GM23338 (cell line): ENCODE measurements around the gene CACNB3. TPM values are rescaled to one million over a fixed set of nuclear protein-coding genes. Genes with fewer than 3 reads are reported as not detected.

Experiments used
- ATAC-seq: fragments of 200-7000 bp; cut with Tn5 transposase; 3 replicates; pipeline ENCODE4 v1.9.1; 2020
- DNase-seq: peaks from one replicate; pipeline ENCODE4 v3.0.0-alpha.2; 2015; ENCODE audit warnings: low spot score
- H2AFZ ChIP-seq: fragments of 200-600 bp; sonication (generic); 2 replicates; pipeline ENCODE4 v1.8.0; 2016; ENCODE audit warnings: antibody characterized with exemption, mild to moderate bottlenecking, moderate library complexity
- H3F3A ChIP-seq: fragments of 200-600 bp; sonication (generic); replicated peaks from 2 replicates; pipeline ENCODE4 v1.8.0; 2017; ENCODE audit warnings: antibody characterized with exemption, mixed run types, low read depth
- H3K27ac ChIP-seq: fragments of 200-600 bp; sonication (generic); 2 replicates; pipeline ENCODE4 v1.6.1; 2016; ENCODE audit warnings: low read depth
- H3K27me3 ChIP-seq: fragments of 200-600 bp; sonication (generic); 2 replicates; pipeline ENCODE4 v1.8.0; 2016; ENCODE audit warnings: mild to moderate bottlenecking, mixed run types, moderate library complexity; ENCODE audit not compliant: insufficient read depth
- H3K36me3 ChIP-seq: fragments of 200-600 bp; sonication (generic); 2 replicates; pipeline ENCODE4 v1.8.0; 2016; ENCODE audit warnings: mild to moderate bottlenecking; ENCODE audit not compliant: insufficient read depth
- H3K4me1 ChIP-seq: fragments of 200-600 bp; sonication (generic); 2 replicates; pipeline ENCODE4 v1.8.0; 2016; ENCODE audit warnings: mild to moderate bottlenecking, moderate library complexity; ENCODE audit not compliant: insufficient read depth
- H3K4me2 ChIP-seq: fragments of 200-600 bp; sonication (generic); 2 replicates; pipeline ENCODE4 v1.7.1; 2017; ENCODE audit warnings: mixed run types
- H3K4me3 ChIP-seq: fragments of 200-600 bp; sonication (generic); 2 replicates; pipeline ENCODE4 v1.6.1; 2016; ENCODE audit warnings: mixed run types
- H3K79me2 ChIP-seq: fragments of 200-600 bp; sonication (generic); replicated peaks from 2 replicates; pipeline ENCODE4 v1.8.0; 2017; ENCODE audit warnings: mild to moderate bottlenecking; ENCODE audit not compliant: insufficient read depth
- H3K9me2 ChIP-seq: fragments of 200-600 bp; sonication (generic); 2 replicates; pipeline ENCODE4 v1.8.0; 2017; ENCODE audit not compliant: insufficient read depth
- H4K20me1 ChIP-seq: fragments of 200-600 bp; sonication (generic); replicated peaks from 2 replicates; pipeline ENCODE4 v1.8.0; 2017; ENCODE audit warnings: mild to moderate bottlenecking; ENCODE audit not compliant: insufficient read depth
- H3K27ac Mint-ChIP-seq: 2 replicates; pipeline ENCODE4 v1.8.0; 2020; ENCODE audit warnings: inconsistent platforms, mild to moderate bottlenecking, moderate library complexity, mixed read lengths
- H3K27me3 Mint-ChIP-seq: 3 replicates; pipeline ENCODE4 v1.8.0; 2022; ENCODE audit warnings: low read depth, mild to moderate bottlenecking, moderate library complexity, mixed read lengths, inconsistent platforms; ENCODE audit not compliant: insufficient read depth, poor library complexity
- H3K36me3 Mint-ChIP-seq: 3 replicates; pipeline ENCODE4 v1.8.0; 2021; ENCODE audit warnings: low read depth, mild to moderate bottlenecking, inconsistent platforms, moderate library complexity, mixed read lengths
- H3K4me1 Mint-ChIP-seq: 3 replicates; pipeline ENCODE4 v1.8.0; 2020; ENCODE audit warnings: mild to moderate bottlenecking, inconsistent platforms, mixed read lengths
- H3K4me3 Mint-ChIP-seq: 3 replicates; pipeline ENCODE4 v1.8.0; 2021; ENCODE audit warnings: moderate library complexity, mild to moderate bottlenecking, inconsistent platforms, mixed read lengths
- H3K9me3 Mint-ChIP-seq: 3 replicates; pipeline ENCODE4 v1.8.0; 2020; ENCODE audit warnings: moderate library complexity, mild to moderate bottlenecking, inconsistent platforms, mixed read lengths
- CREB1 ChIP-seq: fragments of 250-450 bp; sonication (Bioruptor Pico); IDR thresholded peaks from 2 replicates; pipeline ENCODE4 v1.5.0; 2020; ENCODE audit warnings: low read depth, mild to moderate bottlenecking, moderate library complexity
- CTCF ChIP-seq, 2 experiments: fragments of 200-600 bp in 1 of 2; sonication (generic) in 1 of 2; conservative IDR thresholded peaks; 2 replicates each; pipeline versions ENCODE4 v1.5.1 to v1.6.1; 2016 to 2017; ENCODE audit warnings: antibody characterized with exemption in 2 of 2, low read depth in 2 of 2, mild to moderate bottlenecking in 2 of 2, moderate library complexity in 1 of 2
- ETS1 ChIP-seq: IDR thresholded peaks from 2 replicates; pipeline ENCODE4 v1.6.1; 2016; ENCODE audit warnings: antibody characterized with exemption
- JUNB ChIP-seq: IDR thresholded peaks from one replicate; pipeline ENCODE4 v1.6.1; 2016; ENCODE audit warnings: antibody characterized with exemption; ENCODE audit not compliant: unreplicated experiment
- NANOG ChIP-seq: IDR thresholded peaks from 2 replicates; pipeline ENCODE4 v1.6.1; 2016; ENCODE audit warnings: antibody characterized with exemption, borderline replicate concordance
- REST ChIP-seq: IDR thresholded peaks from one replicate; pipeline ENCODE4 v1.6.1; 2018; ENCODE audit warnings: antibody characterized with exemption; ENCODE audit not compliant: unreplicated experiment
- STAT1 ChIP-seq: IDR thresholded peaks from one replicate; pipeline ENCODE4 v1.6.1; 2016; ENCODE audit warnings: antibody characterized with exemption; ENCODE audit not compliant: unreplicated experiment
- ZNF331 ChIP-seq: fragments of 250-450 bp; sonication (Bioruptor Pico); IDR thresholded peaks from 2 replicates; pipeline ENCODE4 v1.5.0; 2020; ENCODE audit warnings: low read depth, mild to moderate bottlenecking, moderate library complexity
- ZNF462 ChIP-seq: fragments of 250-450 bp; sonication (Bioruptor Pico); IDR thresholded peaks from 2 replicates; pipeline ENCODE4 v1.5.0; 2020; ENCODE audit warnings: mild to moderate bottlenecking, moderate library complexity
- polyA plus RNA-seq: library from polyadenylated mRNA; unstranded; fragments of >200 nt; fragmentation: Nextera tagmentation; extraction: Ambion mirVana; gene quantifications from 2 replicates; pipeline ENCODE4 v1.2.1, GENCODE V29; 2016
- total RNA-seq: library from RNA; depleted of rRNA; stranded (reverse); fragments of >200 nt; shearing (Covaris generic); gene quantifications from 2 replicates; pipeline ENCODE4 v1.2.3, GENCODE V29; 2014

The CACNB3 gene
- total and polyA plus RNA-seq, 2 experiments from 2014 or later, result 4.1 to 6.2 TPM

- peaks cover 27% of the 10 kb centered on the region for H3K4me1 Mint-ChIP-seq
- no peak for TF ChIP-seq JUNB
- TF ChIP-seq ZNF462 (CRISPR knock-in tag), result no peak
- TF ChIP-seq CTCF (conservative IDR thresholded peaks at IDR 0.05; ENCODE audit: low read depth in 2 of 2), result no peak
- TF ChIP-seq CREB1 (CRISPR knock-in tag), result no peak
- no peak for TF ChIP-seq NANOG
- no peak for TF ChIP-seq REST
- no peak for TF ChIP-seq ZNF331 (CRISPR knock-in tag)
- TF ChIP-seq ETS1, result no peak
- TF ChIP-seq STAT1, result no peak
- no peak overlapping the region for H3K4me3 Mint-ChIP-seq
- H3K79me2 ChIP-seq, result no peaks in the 10 kb centered on the region
- H2AFZ ChIP-seq, result no peak overlapping the region
- H4K20me1 ChIP-seq, result no peaks in the 10 kb centered on the region
- peaks cover 10% of the 10 kb centered on the region for H3K27me3 Mint-ChIP-seq
- DNase-seq (no peak), ATAC-seq (no peak)
- no peaks in the 10 kb centered on the region for H3K36me3 ChIP-seq
- H3K9me2 ChIP-seq, result no peaks in the 10 kb centered on the region
- H3K27me3 ChIP-seq, result no peaks in the 10 kb centered on the region
- peaks cover 9% of the 10 kb centered on the region for H3K4me1 ChIP-seq
- no peak overlapping the region for H3K4me3 ChIP-seq
- H3F3A ChIP-seq, result no peaks in the 10 kb centered on the region
- peaks cover 32% of the 10 kb centered on the region for H3K36me3 Mint-ChIP-seq
- H3K27ac ChIP-seq, result no peak overlapping the region
- no peak overlapping the region for H3K4me2 ChIP-seq
- no peaks in the 10 kb centered on the region for H3K9me3 Mint-ChIP-seq
- H3K27ac Mint-ChIP-seq, result no peak overlapping the region
These were observed 44.6 kb upstream of the CACNB3 start for GRCh38 chr12:48773686-48774085.
